Fibroblast of lung (primary cell): ENCODE results near the gene SLC25A41. TPM values are rescaled to one million over a fixed set of nuclear protein-coding genes. Genes with fewer than 3 reads are reported as not detected.

Source experiments
- DNase-seq, 2 donors: peaks; one replicate each; pipeline versions ENCODE4 v3.0.0 to v3.0.0-alpha.2; 2010; ENCODE audit warnings: low read depth in 2 of 2
- H2AFZ ChIP-seq: 2 replicates; pipeline ENCODE4 v1.5.1; 2012; ENCODE audit warnings: low read length, control low read depth, inconsistent platforms
- H3K27ac ChIP-seq: 2 replicates; pipeline ENCODE4 v1.5.1; 2011; ENCODE audit warnings: low read length, control low read depth; ENCODE audit not compliant: insufficient read depth
- H3K27me3 ChIP-seq: 2 replicates; pipeline ENCODE4 v1.5.1; 2011; ENCODE audit warnings: mild to moderate bottlenecking, low read length; ENCODE audit not compliant: control insufficient read depth, insufficient read depth
- H3K36me3 ChIP-seq: 2 replicates; pipeline ENCODE4 v1.5.1; 2011; ENCODE audit warnings: low read length; ENCODE audit not compliant: control insufficient read depth, insufficient read depth
- H3K4me1 ChIP-seq: 2 replicates; pipeline ENCODE4 v1.5.1; 2011; ENCODE audit warnings: low read length; ENCODE audit not compliant: control insufficient read depth, insufficient read depth; ENCODE audit errors: extremely low read depth
- H3K4me2 ChIP-seq: 2 replicates; pipeline ENCODE4 v1.5.1; 2011; ENCODE audit warnings: low read length, control low read depth; ENCODE audit not compliant: insufficient read depth; ENCODE audit errors: extremely low read depth
- H3K4me3 ChIP-seq, 4 experiments: fragments of 200-600 bp in 1 of 4; sonication (generic) in 1 of 4; replicated peaks in 1 of 4; 2 replicates each; pipeline ENCODE4 v1.5.1; 2011 to 2016; ENCODE audit warnings: low read length in 4 of 4, low read depth in 3 of 4, mild to moderate bottlenecking in 3 of 4, control low read depth in 2 of 4, inconsistent platforms in 1 of 4, mixed read lengths in 1 of 4; ENCODE audit not compliant: insufficient read depth in 1 of 4; ENCODE audit errors: control extremely low read depth in 1 of 4
- H3K79me2 ChIP-seq: 2 replicates; pipeline ENCODE4 v1.5.1; 2012; ENCODE audit warnings: mild to moderate bottlenecking, low read length, inconsistent platforms; ENCODE audit not compliant: control insufficient read depth, insufficient read depth
- H3K9ac ChIP-seq: 2 replicates; pipeline ENCODE4 v1.5.1; 2011; ENCODE audit warnings: mild to moderate bottlenecking, low read length, control low read depth; ENCODE audit not compliant: insufficient read depth
- H3K9me3 ChIP-seq: 2 replicates; pipeline ENCODE4 v1.5.1; 2012; ENCODE audit warnings: low read depth, low read length; ENCODE audit not compliant: control insufficient read depth, insufficient read depth
- H4K20me1 ChIP-seq: 2 replicates; pipeline ENCODE4 v1.5.1; 2011; ENCODE audit warnings: low read length; ENCODE audit not compliant: control insufficient read depth, insufficient read depth; ENCODE audit errors: extremely low read depth
- EZH2 ChIP-seq: IDR thresholded peaks from 2 replicates; pipeline ENCODE4 v1.5.1; 2012; ENCODE audit warnings: low read length, control low read depth, mild to moderate bottlenecking; ENCODE audit errors: missing control alignments
- polyA plus RNA-seq, 2 donors: library from polyadenylated mRNA; depleted of rRNA in 1 of 2; stranded (reverse) in 1 of 2; unstranded in 1 of 2; fragments of >200 nt; gene quantifications; 2 replicates each; pipeline ENCODE4 v1.2.1, GENCODE V29; 2011 to 2012; ENCODE audit warnings: missing spikeins in 1 of 2
- total RNA-seq: library from RNA; depleted of rRNA; stranded (reverse); fragments of >200 nt; gene quantifications from 2 replicates; pipeline ENCODE4 v1.2.1, GENCODE V29; 2014
- TF ChIP-seq, protein P1 (sequence below), 2 donors: IDR thresholded peaks in 1 of 2; conservative IDR thresholded peaks in 1 of 2; 1 replicate in 1 of 2; 2 replicates in 1 of 2; pipeline ENCODE4 v1.5.1; 2011 to 2012; ENCODE audit warnings: low read length in 2 of 2, control low read depth in 1 of 2, inconsistent platforms in 1 of 2, low read depth in 1 of 2, mild to moderate bottlenecking in 1 of 2

The SLC25A41 gene
- total and polyA plus RNA-seq, 2 donors (not counting 1 experiment from before 2014, with no cell fraction given): under 0.01 TPM; not detected in 1

GRCh38 chr19:6471076-6471475, 37.5 kb upstream of the SLC25A41 start:
- no peak overlapping the region for H3K4me2 ChIP-seq
- H2AFZ ChIP-seq: no peak overlapping the region
- H3K9me3 ChIP-seq: no peaks in the 10 kb centered on the region
- H4K20me1 ChIP-seq: no peaks in the 10 kb centered on the region
- no peaks in the 10 kb centered on the region for H3K4me1 ChIP-seq
- TF ChIP-seq EZH2: no peak
- TF ChIP-seq, protein P1, sequence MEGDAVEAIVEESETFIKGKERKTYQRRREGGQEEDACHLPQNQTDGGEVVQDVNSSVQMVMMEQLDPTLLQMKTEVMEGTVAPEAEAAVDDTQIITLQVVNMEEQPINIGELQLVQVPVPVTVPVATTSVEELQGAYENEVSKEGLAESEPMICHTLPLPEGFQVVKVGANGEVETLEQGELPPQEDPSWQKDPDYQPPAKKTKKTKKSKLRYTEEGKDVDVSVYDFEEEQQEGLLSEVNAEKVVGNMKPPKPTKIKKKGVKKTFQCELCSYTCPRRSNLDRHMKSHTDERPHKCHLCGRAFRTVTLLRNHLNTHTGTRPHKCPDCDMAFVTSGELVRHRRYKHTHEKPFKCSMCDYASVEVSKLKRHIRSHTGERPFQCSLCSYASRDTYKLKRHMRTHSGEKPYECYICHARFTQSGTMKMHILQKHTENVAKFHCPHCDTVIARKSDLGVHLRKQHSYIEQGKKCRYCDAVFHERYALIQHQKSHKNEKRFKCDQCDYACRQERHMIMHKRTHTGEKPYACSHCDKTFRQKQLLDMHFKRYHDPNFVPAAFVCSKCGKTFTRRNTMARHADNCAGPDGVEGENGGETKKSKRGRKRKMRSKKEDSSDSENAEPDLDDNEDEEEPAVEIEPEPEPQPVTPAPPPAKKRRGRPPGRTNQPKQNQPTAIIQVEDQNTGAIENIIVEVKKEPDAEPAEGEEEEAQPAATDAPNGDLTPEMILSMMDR (conservative IDR thresholded peaks at IDR 0.05 in 1 of 2, IDR thresholded peaks at IDR 0.05 in 1 of 2; ENCODE audit: low read depth in 1 of 2, low read length in 2 of 2): no peak
- no peak overlapping the region for H3K9ac ChIP-seq
- no peaks in the 10 kb centered on the region for H3K27me3 ChIP-seq
- H3K4me3 ChIP-seq: no peak overlapping the region
- H3K79me2 ChIP-seq: no peaks in the 10 kb centered on the region
- no peak overlapping the region for H3K27ac ChIP-seq
- H3K36me3 ChIP-seq: no peaks in the 10 kb centered on the region
- no peak for DNase-seq

DNA sequence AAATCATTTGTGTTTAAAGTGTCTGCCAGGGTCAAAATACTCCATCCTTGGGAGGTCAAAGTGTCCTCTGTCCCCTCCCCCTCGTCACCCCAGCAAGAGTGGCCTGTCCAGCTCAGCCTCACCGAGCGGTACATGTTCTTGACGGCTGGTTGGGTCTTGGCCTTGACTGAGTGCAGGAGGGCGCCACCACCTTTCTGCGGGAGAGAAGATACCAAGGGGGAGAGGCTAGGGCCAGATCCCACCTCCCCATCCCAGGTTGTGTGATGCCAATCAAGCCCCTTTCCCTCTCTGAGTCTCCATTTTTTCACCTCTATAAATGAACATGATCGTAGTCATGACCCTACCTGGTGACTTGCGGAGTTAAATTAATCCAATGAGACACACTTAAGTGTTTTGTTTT, 36.6 kb upstream of the SLC25A41 start:
- no peak for DNase-seq
- Histone ChIP-seq H3K9ac (no peak overlapping the region), H3K4me3 (no peak overlapping the region), H3K79me2 (no peaks in the 10 kb centered on the region), H4K20me1 (no peaks in the 10 kb centered on the region), H3K4me2 (no peak overlapping the region), H3K36me3 (no peaks in the 10 kb centered on the region), H3K9me3 (no peaks in the 10 kb centered on the region), H2AFZ (no peak overlapping the region), H3K27ac (no peak overlapping the region), H3K4me1 (no peaks in the 10 kb centered on the region), H3K27me3 (peaks cover 3% of the 10 kb centered on the region)
- TF ChIP-seq EZH2: no peak
- TF ChIP-seq, protein P1 (conservative IDR thresholded peaks at IDR 0.05 in 1 of 2, IDR thresholded peaks at IDR 0.05 in 1 of 2; ENCODE audit: low read depth in 1 of 2, low read length in 2 of 2): no peak

GRCh38 chr19:6467384-6467783, 33.8 kb upstream of the SLC25A41 start:
- TF ChIP-seq, protein P1 (conservative IDR thresholded peaks at IDR 0.05 in 1 of 2, IDR thresholded peaks at IDR 0.05 in 1 of 2; ENCODE audit: low read depth in 1 of 2, low read length in 2 of 2): no peak
- TF ChIP-seq EZH2: no peak
- no peaks in the 10 kb centered on the region for H3K36me3 ChIP-seq
- no peaks in the 10 kb centered on the region for H4K20me1 ChIP-seq
- H3K4me3 ChIP-seq: no peak overlapping the region
- H3K4me1 ChIP-seq: no peaks in the 10 kb centered on the region
- H3K27me3 ChIP-seq: peaks cover 7% of the 10 kb centered on the region
- no peak overlapping the region for H3K27ac ChIP-seq
- no peak overlapping the region for H3K9ac ChIP-seq
- no peak for DNase-seq
- H3K79me2 ChIP-seq: no peaks in the 10 kb centered on the region
- H3K9me3 ChIP-seq: no peaks in the 10 kb centered on the region
- no peak overlapping the region for H2AFZ ChIP-seq
- H3K4me2 ChIP-seq: no peak overlapping the region
